ENCODE data around the gene EXOC3L2.

Gene EXOC3L2

GRCh38 chr19:45245334-45245787 lies at the start of gene EXOC3L2:
Gene EXOC3L2 (minus strand): TSS chr19:45245407. CDS start chr19:45239045, 6,362 bp downstream.
- no peak for DNase-seq
- TF ChIP-seq POLR2A (IDR thresholded peaks at IDR 0.05; ENCODE audit: low read length) (no peak), GATA1 (IDR thresholded peaks at IDR 0.05; ENCODE audit: low read depth, low read length) (no peak)

- DNase-seq = no peak
- TF ChIP-seq POLR2A (IDR thresholded peaks at IDR 0.05; ENCODE audit: low read length) (no peak), GATA1 (IDR thresholded peaks at IDR 0.05; ENCODE audit: low read depth, low read length) (no peak)
Observed at GRCh38 chr19:45294291-45295029, 49.3 kb upstream of the EXOC3L2 start.

GRCh38 chr19:45293682-45294081 lies 48.5 kb upstream of the EXOC3L2 start:
- DNase-seq = no peak

GRCh38 chr19:45291834-45292233 lies 46.6 kb upstream of the EXOC3L2 start:
- DNase-seq = no peak
- TF ChIP-seq POLR2A (IDR thresholded peaks at IDR 0.05; ENCODE audit: low read length) = no peak
- TF ChIP-seq GATA1 (IDR thresholded peaks at IDR 0.05; ENCODE audit: low read depth, low read length) = no peak

More at GRCh38 chr19:45293682-45294081, 48.5 kb upstream of the EXOC3L2 start:
- TF ChIP-seq POLR2A (IDR thresholded peaks at IDR 0.05; ENCODE audit: low read length) (no peak), GATA1 (IDR thresholded peaks at IDR 0.05; ENCODE audit: low read depth, low read length) (no peak)

GRCh38 chr19:45290381-45290931 lies 45.2 kb upstream of the EXOC3L2 start:
- no peak for DNase-seq
- no peak for TF ChIP-seq POLR2A (IDR thresholded peaks at IDR 0.05; ENCODE audit: low read length)
- no peak for TF ChIP-seq GATA1 (IDR thresholded peaks at IDR 0.05; ENCODE audit: low read depth, low read length)

- DNase-seq = no peak
- no peak for TF ChIP-seq GATA1 (IDR thresholded peaks at IDR 0.05; ENCODE audit: low read depth, low read length)
- no peak for TF ChIP-seq POLR2A (IDR thresholded peaks at IDR 0.05; ENCODE audit: low read length)
Observed at GRCh38 chr19:45283443-45284033, 38.3 kb upstream of the EXOC3L2 start.

GRCh38 chr19:45280471-45280961 lies 35.3 kb upstream of the EXOC3L2 start:
- DNase-seq = no peak

GRCh38 chr19:45279587-45280192 lies 34.5 kb upstream of the EXOC3L2 start:
- DNase-seq = no peak
- TF ChIP-seq POLR2A (IDR thresholded peaks at IDR 0.05; ENCODE audit: low read length) (no peak), GATA1 (IDR thresholded peaks at IDR 0.05; ENCODE audit: low read depth, low read length) (no peak)

More at GRCh38 chr19:45280471-45280961, 35.3 kb upstream of the EXOC3L2 start:
- TF ChIP-seq GATA1 (IDR thresholded peaks at IDR 0.05; ENCODE audit: low read depth, low read length) = no peak
- no peak for TF ChIP-seq POLR2A (IDR thresholded peaks at IDR 0.05; ENCODE audit: low read length)

GRCh38 chr19:45278087-45278486 lies 32.9 kb upstream of the EXOC3L2 start:
- no peak for DNase-seq
- no peak for TF ChIP-seq POLR2A (IDR thresholded peaks at IDR 0.05; ENCODE audit: low read length)
- no peak for TF ChIP-seq GATA1 (IDR thresholded peaks at IDR 0.05; ENCODE audit: low read depth, low read length)

GRCh38 chr19:45276284-45276687 lies 31.1 kb upstream of the EXOC3L2 start:
- DNase-seq = no peak

GRCh38 chr19:45275370-45275971 lies 30.3 kb upstream of the EXOC3L2 start:
- no peak for TF ChIP-seq GATA1 (IDR thresholded peaks at IDR 0.05; ENCODE audit: low read depth, low read length)
- TF ChIP-seq POLR2A (IDR thresholded peaks at IDR 0.05; ENCODE audit: low read length) = no peak
- DNase-seq = no peak

More at GRCh38 chr19:45276284-45276687, 31.1 kb upstream of the EXOC3L2 start:
- TF ChIP-seq POLR2A (IDR thresholded peaks at IDR 0.05; ENCODE audit: low read length) (no peak), GATA1 (IDR thresholded peaks at IDR 0.05; ENCODE audit: low read depth, low read length) (no peak)

- TF ChIP-seq POLR2A (IDR thresholded peaks at IDR 0.05; ENCODE audit: low read length) = no peak
- no peak for DNase-seq
Observed at GRCh38 chr19:45273521-45273855, 28.3 kb upstream of the EXOC3L2 start.

GRCh38 chr19:45271735-45272108 lies 26.5 kb upstream of the EXOC3L2 start:
- no peak for DNase-seq
- TF ChIP-seq GATA1 (IDR thresholded peaks at IDR 0.05; ENCODE audit: low read depth, low read length) (no peak), POLR2A (IDR thresholded peaks at IDR 0.05; ENCODE audit: low read length) (no peak)
